GM10847 (cell line): ENCODE results near the gene MAP3K15.

Experiments used
- POLR2A ChIP-seq: IDR thresholded peaks from 2 replicates; pipeline ENCODE4 v1.6.1; 2011; ENCODE audit not compliant: insufficient read length; ENCODE audit errors: extremely low read depth

MAP3K15 gene

GRCh38 chrX:19343535-19344408 lies 171.5 kb downstream of the MAP3K15 start, which contains the start of gene PDHA1:
Gene PDHA1 (plus strand): TSS chrX:19343927. CDS start chrX:19344038, 111 bp downstream.
- peak; percentile 28 for TF ChIP-seq POLR2A

GRCh38 chrX:19343085-19343534 lies 172.2 kb downstream of the MAP3K15 start:
- no peak for TF ChIP-seq POLR2A

GRCh38 chrX:19342331-19342906 lies 172.9 kb downstream of the MAP3K15 start:
- TF ChIP-seq POLR2A, result no peak

- TF ChIP-seq POLR2A, result no peak
These were observed 180.2 kb downstream of the MAP3K15 start for GRCh38 chrX:19334945-19335626.

GRCh38 chrX:19332983-19333382 lies 182.3 kb downstream of the MAP3K15 start:
- no peak for TF ChIP-seq POLR2A

GRCh38 chrX:19331831-19332230 lies 183.5 kb downstream of the MAP3K15 start:
- no peak for TF ChIP-seq POLR2A

- TF ChIP-seq POLR2A, result no peak
These were observed 188.7 kb downstream of the MAP3K15 start for GRCh38 chrX:19326567-19326966.
